Embryonic facial prominence (tissue), 1 donor: ENCODE data around the gene CKMT2.
"Not testable (repeated sequence)": the region's sequence is repeated elsewhere in the genome, so short reads cannot be mapped to it uniquely, and the experiment has no call there.

ENCODE experiments used
- DNase-seq: peaks from one replicate; pipeline ENCODE4 v3.0.0-alpha.2; 2016; ENCODE audit errors: extremely low spot score

The CKMT2 gene

GRCh38 chr5:81251922-81252321 is 18.8 kb downstream of the CKMT2 start:
- DNase-seq = no peak

- no peak for DNase-seq
Measured at GRCh38 chr5:81252904-81253303, 19.8 kb downstream of the CKMT2 start.

DNA sequence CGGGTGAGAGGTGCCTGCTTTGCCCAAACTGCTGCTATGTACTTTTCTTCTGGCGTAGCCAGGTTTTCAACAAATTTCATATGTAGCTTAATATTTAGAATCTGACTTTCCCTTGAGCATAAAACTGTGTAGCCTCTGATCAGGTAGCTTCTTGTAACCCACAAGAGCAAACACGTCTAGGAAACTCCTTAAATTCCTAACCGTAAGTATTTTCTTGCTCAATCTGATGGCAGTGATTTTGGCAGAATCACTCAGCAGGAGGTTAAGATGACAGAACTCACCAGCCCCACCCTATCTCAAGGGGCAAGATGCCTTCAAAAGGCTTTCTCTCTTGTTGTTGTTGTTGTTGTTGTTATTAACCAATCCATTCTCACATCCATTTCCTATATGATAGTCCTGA is 20.8 kb downstream of the CKMT2 start:
- DNase-seq = no peak

DNA sequence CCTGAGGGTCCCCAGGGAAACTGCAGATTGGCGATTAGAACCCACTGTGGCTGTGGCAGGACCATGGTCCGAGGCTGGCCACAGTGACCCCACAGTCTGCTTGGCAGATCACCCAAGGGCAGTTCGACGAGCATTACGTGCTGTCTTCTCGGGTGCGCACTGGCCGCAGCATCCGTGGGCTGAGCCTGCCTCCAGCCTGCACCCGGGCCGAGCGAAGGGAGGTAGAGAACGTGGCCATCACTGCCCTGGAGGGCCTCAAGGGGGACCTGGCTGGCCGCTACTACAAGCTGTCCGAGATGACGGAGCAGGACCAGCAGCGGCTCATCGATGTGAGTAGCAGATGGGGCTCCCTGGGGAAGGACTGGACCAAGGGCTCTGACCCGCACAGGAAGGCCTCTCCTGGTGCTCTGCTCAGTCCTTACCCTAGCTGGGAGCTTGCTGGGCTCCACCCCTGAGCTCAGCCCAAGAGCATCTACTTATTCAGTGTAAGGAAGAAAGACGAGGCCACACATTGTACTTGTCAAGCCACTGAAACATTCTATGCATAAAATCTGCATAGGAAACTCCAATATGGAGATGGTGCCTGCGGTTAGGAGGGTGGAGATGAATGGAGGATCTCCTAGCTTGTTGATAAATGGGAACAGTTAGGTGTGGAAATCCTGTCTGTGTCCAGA is 21.9 kb downstream of the CKMT2 start:
- no peak for DNase-seq

DNA sequence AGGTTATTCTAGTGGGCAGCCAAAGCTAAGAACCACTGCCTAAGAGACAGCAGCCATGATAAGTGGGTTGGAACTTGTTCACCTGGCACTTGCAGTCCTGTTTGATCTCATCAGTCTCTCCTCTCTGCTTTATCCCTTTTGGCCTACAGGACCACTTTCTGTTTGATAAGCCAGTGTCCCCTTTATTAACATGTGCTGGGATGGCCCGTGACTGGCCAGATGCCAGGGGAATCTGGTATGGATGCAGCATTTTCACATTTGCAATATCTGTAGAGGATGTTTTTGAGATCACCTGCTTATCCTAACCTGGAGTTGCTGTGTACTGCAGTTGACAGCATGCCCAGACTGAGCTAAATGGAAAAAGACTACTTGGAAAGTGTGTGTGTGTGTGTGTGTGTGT is 23.6 kb downstream of the CKMT2 start:
- DNase-seq = no peak

DNA sequence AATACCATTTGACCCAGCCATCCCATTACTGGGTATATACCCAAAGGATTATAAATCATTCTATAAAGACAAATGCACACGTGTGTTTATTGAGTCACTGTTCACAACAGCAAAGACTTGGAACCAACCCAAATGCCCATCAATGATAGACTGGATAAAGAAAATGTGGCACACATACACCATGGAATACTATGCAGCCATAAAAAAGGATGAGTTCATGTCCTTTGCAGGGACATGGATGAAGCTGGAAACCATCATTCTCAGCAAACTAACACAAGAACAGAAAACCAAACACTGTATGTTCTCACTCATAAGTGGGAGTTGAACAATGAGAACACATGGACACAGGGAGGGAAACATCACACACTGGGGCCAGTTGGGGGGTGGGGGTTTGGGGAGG is 29.7 kb downstream of the CKMT2 start:
- DNase-seq = not testable (repeated sequence)

DNA sequence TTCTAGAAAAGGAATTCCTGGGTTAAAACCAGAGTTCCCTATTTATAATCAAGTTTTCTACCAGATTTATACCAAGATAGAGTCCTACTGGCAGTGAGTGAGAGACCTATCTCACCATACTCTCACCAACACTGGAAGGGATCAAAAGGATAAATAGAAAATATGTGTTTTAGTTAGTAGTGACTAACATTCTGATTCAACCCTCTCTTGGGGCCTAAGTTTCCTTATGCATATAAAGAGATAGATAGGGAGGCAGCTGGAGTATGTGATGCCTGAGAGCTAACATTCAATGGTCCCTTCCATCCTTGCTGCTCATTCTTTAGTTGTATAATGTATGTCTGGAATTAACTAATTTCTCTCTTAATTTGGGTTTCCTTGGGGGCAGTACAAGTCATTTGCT is 32.0 kb downstream of the CKMT2 start:
- DNase-seq = no peak

DNA sequence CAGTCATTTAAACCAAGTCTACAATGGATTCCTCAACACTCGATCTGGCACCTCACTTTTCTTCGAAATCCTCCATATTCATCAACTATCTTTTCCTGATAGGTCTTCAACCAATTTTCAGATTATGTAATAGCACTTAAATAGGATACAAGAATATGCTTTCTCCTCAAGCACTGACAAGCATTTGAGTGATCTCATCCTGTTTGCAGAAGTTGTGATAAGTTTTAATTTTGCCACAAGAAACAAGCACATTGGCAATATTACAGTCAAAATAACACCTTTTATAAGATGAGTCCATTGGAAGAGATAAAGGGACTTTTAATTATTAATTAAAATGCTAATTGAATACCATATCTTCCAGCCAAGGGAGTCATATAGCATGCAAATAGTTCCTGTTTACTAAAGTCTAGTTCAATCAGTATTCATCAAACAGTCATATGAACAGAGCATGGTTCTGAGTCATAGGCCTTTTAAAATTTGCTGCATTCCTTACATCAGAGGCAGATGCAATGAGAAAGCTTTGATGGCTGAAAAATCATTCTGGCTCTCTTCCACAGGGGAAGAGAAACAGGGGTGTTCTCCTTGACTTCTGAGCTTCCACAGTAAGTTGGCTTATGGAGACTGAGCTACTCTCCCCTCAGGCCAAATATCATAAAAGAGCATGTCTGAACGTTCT is 35.5 kb downstream of the CKMT2 start:
- no peak for DNase-seq

- DNase-seq = no peak
Measured at GRCh38 chr5:81269751-81270393, 36.8 kb downstream of the CKMT2 start.

GRCh38 chr5:81270394-81271027 is 37.4 kb downstream of the CKMT2 start:
- DNase-seq = not testable (repeated sequence)

DNA sequence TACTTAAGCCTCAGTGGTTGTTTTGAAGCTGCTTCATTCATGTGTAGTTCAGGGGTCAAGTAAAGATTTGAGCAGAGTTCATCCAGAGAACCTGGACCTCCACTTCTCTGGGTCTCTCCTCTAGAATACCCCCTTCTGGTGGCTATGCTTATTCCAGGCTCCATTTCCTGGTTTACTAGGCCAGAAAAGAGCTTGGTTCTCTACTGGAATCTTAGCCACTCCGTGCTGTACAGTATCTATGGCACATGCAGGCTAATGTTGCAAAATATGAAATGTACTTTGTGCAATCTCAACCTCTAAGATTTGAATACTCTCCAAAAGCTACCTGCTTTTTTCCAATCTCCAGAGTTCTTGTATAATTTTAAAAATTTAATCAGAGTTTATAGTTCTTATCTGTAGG is 50.9 kb downstream of the CKMT2 start:
- DNase-seq = no peak

GRCh38 chr5:81286059-81286617 is 53.0 kb downstream of the CKMT2 start:
- DNase-seq = no peak

DNA sequence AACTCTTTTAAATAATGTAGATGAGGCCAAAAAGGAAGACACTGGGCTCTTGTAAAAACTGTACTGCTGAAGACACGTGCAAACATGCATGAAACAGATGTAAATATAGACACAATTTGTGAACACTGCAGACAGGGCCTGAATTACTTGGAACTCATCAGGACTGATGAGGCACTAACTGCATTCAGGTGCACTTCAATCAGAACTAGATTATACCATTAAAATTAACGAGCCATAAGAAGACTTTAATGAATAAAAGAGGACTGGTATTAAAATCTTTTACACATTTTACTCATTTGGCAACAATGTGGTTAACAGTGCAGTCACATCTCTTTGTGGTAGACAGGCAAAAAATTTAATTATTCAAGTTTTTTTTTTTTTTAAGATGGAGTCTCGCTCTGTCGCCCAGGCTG is 54.9 kb downstream of the CKMT2 start:
- DNase-seq = no peak

DNA sequence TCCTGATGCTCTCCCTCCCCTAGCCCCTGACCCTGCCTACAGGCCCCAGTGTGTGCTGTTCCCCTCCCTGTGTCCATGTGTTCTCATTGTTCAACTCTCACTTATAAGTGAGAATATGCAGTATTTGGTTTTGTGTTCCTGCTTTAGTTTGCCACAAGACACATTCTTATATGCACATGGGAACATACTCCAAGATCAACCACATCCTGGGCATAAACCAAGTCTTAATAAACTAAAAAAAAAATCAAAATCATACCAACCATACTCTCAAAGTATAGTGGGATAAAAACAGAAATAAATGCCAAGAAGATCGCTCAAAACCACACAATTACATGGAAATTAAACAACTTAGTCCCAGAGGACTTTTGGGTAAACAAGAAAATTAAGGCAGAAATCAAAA is 57.0 kb downstream of the CKMT2 start:
- no peak for DNase-seq

DNA sequence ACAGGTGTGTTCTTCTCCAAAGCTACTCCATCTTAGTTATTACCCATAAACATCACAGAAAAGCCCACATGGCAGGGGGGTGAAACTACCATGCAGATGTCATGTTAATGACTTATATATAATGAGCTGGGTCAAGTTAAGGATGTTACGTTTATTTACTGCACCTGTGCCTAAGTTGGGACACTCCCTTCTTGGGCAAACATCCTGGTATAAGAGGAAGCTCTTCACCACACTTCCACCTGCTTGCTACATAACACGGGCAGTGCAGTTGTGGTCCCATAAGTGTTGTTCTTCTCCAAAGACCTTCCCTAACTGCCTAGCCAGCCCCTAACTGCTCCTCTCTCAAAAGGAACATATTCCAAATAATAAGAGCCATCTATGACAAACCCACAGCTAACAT is 59.0 kb downstream of the CKMT2 start:
- no peak for DNase-seq

DNA sequence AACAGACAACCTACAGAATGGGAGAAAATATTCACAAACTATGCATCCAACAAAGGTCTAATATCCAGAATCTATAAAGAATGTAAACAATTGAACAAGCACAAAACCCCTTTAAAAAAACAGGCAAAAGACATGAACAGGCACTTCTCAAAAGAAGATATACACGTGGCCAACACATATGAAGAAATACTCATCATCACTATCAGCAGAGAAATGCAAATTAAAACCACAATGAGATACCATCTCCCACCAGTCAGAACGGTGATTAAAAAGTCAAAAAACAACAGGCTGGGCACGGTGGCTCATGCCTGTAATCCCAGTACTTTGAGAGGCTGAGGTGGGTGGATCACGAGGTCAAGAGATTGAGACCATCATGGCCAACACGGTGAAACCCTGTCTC is 60.9 kb downstream of the CKMT2 start:
- DNase-seq = not testable (repeated sequence)

GRCh38 chr5:81297531-81297930 is 64.4 kb downstream of the CKMT2 start:
- no peak for DNase-seq

DNA sequence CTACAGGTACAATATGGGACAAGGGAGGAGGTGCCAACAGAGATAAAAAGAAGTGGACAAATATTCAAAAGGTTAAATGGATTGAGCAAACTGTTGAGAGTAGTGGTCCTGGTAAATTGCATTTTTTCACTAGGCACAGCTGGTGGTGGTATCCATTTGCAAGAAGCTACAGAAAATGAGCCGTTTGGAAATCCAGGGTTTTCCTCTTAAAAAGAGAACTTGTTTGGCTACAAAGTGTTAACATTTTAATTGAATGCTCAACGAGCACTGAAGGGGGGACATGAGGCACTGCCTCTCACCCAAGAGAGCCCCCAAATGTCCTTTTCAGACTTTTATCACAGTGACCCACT is 67.8 kb downstream of the CKMT2 start:
- no peak for DNase-seq

GRCh38 chr5:81301271-81302015 is 68.3 kb downstream of the CKMT2 start, which contains the start of gene ZCCHC9:
Gene ZCCHC9 (plus strand): TSS chr5:81301587. CDS start chr5:81304758, 3,171 bp downstream.
- DNase-seq = peak; percentile 96

DNA sequence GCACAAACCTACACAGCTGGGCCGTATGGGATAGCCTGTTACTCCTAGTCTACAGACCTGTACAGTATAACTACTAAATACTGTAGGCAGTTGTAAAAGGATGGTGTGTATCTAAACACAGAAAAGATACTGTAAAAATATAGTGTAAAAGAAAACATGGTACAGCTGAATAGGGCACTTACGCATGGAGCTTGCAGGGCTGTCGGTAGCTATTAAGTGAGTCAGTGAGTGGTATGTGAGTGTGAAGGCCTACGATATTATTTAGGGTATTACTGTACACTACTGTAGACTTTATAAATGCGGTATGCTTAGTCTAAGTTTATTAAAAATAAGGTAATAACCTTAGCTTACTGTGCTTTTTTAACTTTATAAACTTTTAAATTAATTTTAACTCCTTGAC is 69.5 kb downstream of the CKMT2 start:
- DNase-seq = no peak

DNA sequence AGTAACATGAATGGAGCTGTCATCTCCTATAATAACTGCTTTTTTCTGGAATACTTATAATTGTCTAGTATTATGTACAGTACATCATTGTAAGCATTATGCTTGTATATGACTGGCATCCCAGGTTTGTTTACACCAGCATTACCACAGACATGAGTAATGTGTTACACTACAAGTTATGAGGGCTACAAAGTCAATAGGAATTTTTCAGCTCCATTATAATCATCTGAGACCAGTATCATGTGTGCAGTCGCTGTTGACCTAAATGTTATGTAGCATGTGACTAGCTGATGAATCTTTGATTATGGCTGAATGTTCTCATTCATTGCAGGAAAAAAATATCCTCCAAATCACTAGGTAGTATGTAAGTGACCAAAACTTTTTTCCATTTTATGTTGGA is 70.4 kb downstream of the CKMT2 start:
- DNase-seq = no peak

- no peak for DNase-seq
Measured at GRCh38 chr5:81305785-81306184, 72.7 kb downstream of the CKMT2 start.
